GM19328 (cell line): ENCODE results near the gene CPHXL2.

ENCODE experiments used
- ATAC-seq: cut with Tn5 transposase; IDR thresholded peaks from one replicate; pipeline ENCODE4 v1.9.1; 2021; ENCODE audit warnings: mild to moderate bottlenecking, moderate library complexity; ENCODE audit not compliant: unreplicated experiment

The CPHXL2 gene

GRCh38 chr16:75676909-75677308 is at the start of gene CPHXL2:
Gene CPHXL2, minus strand, starts transcription at chr16:75677009. Its CDS starts 10 bp downstream, at chr16:75676999.
- ATAC-seq = no peak

- ATAC-seq = no peak
Observed at GRCh38 chr16:75726390-75726789, 49.6 kb upstream of the CPHXL2 start, which contains the start of gene CPHXL. Gene CPHXL, minus strand, starts transcription at chr16:75726490. Its CDS starts 48 bp downstream, at chr16:75726442.

- no peak for ATAC-seq
Observed at GRCh38 chr16:75718452-75718851, 41.6 kb upstream of the CPHXL2 start.

- ATAC-seq = no peak
Observed at GRCh38 chr16:75714661-75715060, 37.9 kb upstream of the CPHXL2 start.

- ATAC-seq = no peak
Observed at GRCh38 chr16:75710344-75710743, 33.5 kb upstream of the CPHXL2 start.

GRCh38 chr16:75703306-75703705 is 26.5 kb upstream of the CPHXL2 start:
- ATAC-seq = no peak

GRCh38 chr16:75702242-75702641 is 25.4 kb upstream of the CPHXL2 start:
- no peak for ATAC-seq

- no peak for ATAC-seq
Observed at GRCh38 chr16:75701361-75701760, 24.6 kb upstream of the CPHXL2 start, which contains the start of gene DUXB. Gene DUXB, minus strand, starts transcription at chr16:75701461. Its CDS starts 43 bp downstream, at chr16:75701418.

- ATAC-seq = no peak
Observed at GRCh38 chr16:75697571-75697970, 20.8 kb upstream of the CPHXL2 start.

GRCh38 chr16:75695708-75696107 is 18.9 kb upstream of the CPHXL2 start:
- ATAC-seq = no peak

- ATAC-seq = no peak
Observed at GRCh38 chr16:75687361-75687760, 10.6 kb upstream of the CPHXL2 start.

- ATAC-seq = no peak
Observed at GRCh38 chr16:75682308-75682707, 5.5 kb upstream of the CPHXL2 start.

- no peak for ATAC-seq
Observed at GRCh38 chr16:75679366-75679765, 2.6 kb upstream of the CPHXL2 start.

- no peak for ATAC-seq
Observed at GRCh38 chr16:75667503-75667902, 9.3 kb downstream of the CPHXL2 start.

- no peak for ATAC-seq
Observed at GRCh38 chr16:75660726-75661302, 16.0 kb downstream of the CPHXL2 start.

- no peak for ATAC-seq
Observed at GRCh38 chr16:75660321-75660720, 16.5 kb downstream of the CPHXL2 start.

GRCh38 chr16:75658175-75658574 is 18.6 kb downstream of the CPHXL2 start:
- ATAC-seq = no peak

- no peak for ATAC-seq
Observed at GRCh38 chr16:75653922-75654321, 22.9 kb downstream of the CPHXL2 start.

- ATAC-seq = peak; percentile 18
Observed at GRCh38 chr16:75648265-75649076, 28.3 kb downstream of the CPHXL2 start.

GRCh38 chr16:75647492-75648264 is 29.1 kb downstream of the CPHXL2 start, which contains the start of the genes KARS1 and TERF2IP:
Gene KARS1, minus strand, starts transcription at chr16:75647665. Its CDS starts 26 bp downstream, at chr16:75647639.
Gene TERF2IP, plus strand, starts transcription at chr16:75647773. Its CDS starts 110 bp downstream, at chr16:75647883.
- peak; percentile 86 for ATAC-seq

- peak; percentile 10 for ATAC-seq
Observed at GRCh38 chr16:75647112-75647491, 29.7 kb downstream of the CPHXL2 start.
